Measurements from ENCODE around the gene MRPL14.
"Not testable (repeated sequence)": the region's sequence is repeated elsewhere in the genome, so short reads cannot be mapped to it uniquely, and the experiment has no call there.

The MRPL14 gene

GRCh38 chr6:44149369-44150012 is 22.2 kb upstream of the MRPL14 start:
- Histone ChIP-seq H3K27me3 (ENCODE audit: control insufficient read depth in 1 of 2, insufficient read depth in 2 of 2, low read length in 2 of 2) (no peaks in the 10 kb centered on the region), H3K36me3 (ENCODE audit: control insufficient read depth in 2 of 2, insufficient read depth in 2 of 2, low read length in 2 of 2) (peaks cover 15 to 29% of the 10 kb centered on the region in 2 donors), H3K27ac (ENCODE audit: low read length) (no peak overlapping the region), H3K4me3 (ENCODE audit: low read length in 2 of 2) (no peak overlapping the region), H3K4me1 (ENCODE audit: control insufficient read depth, insufficient read depth, low read length) (peaks cover 5% of the 10 kb centered on the region), H3K9me3 (ENCODE audit: control insufficient read depth in 2 of 2, low read length in 2 of 2) (no peaks in the 10 kb centered on the region), H3K9ac (ENCODE audit: low read length in 2 of 2) (no peak overlapping the region)

- peaks cover 5% of the 10 kb centered on the region for H3K4me1 ChIP-seq (ENCODE audit: control insufficient read depth, insufficient read depth, low read length)
- H3K27me3 ChIP-seq (ENCODE audit: control insufficient read depth in 1 of 2, insufficient read depth in 2 of 2, low read length in 2 of 2): no peaks in the 10 kb centered on the region
- H3K27ac ChIP-seq (ENCODE audit: low read length): no peak overlapping the region
- no peak overlapping the region for H3K4me3 ChIP-seq (ENCODE audit: low read length in 2 of 2)
- H3K9me3 ChIP-seq (ENCODE audit: control insufficient read depth in 2 of 2, low read length in 2 of 2): no peaks in the 10 kb centered on the region
- peaks cover 24 to 37% of the 10 kb centered on the region in 2 donors for H3K36me3 ChIP-seq (ENCODE audit: control insufficient read depth in 2 of 2, insufficient read depth in 2 of 2, low read length in 2 of 2)
- H3K9ac ChIP-seq (ENCODE audit: low read length in 2 of 2): no peak overlapping the region
These were observed 21.1 kb upstream of the MRPL14 start for GRCh38 chr6:44148306-44148705.

- Histone ChIP-seq H3K9me3 (ENCODE audit: control insufficient read depth in 2 of 2, low read length in 2 of 2) (no peaks in the 10 kb centered on the region), H3K27ac (ENCODE audit: low read length) (no peak overlapping the region), H3K9ac (ENCODE audit: low read length in 2 of 2) (no peak overlapping the region), H3K4me3 (ENCODE audit: low read length in 2 of 2) (no peak overlapping the region), H3K36me3 (ENCODE audit: control insufficient read depth in 2 of 2, insufficient read depth in 2 of 2, low read length in 2 of 2) (peaks cover 24 to 40% of the 10 kb centered on the region in 2 donors), H3K4me1 (ENCODE audit: control insufficient read depth, insufficient read depth, low read length) (peaks cover 5% of the 10 kb centered on the region), H3K27me3 (ENCODE audit: control insufficient read depth in 1 of 2, insufficient read depth in 2 of 2, low read length in 2 of 2) (no peaks in the 10 kb centered on the region)
These were observed 20.0 kb upstream of the MRPL14 start for GRCh38 chr6:44147256-44147655.

GRCh38 chr6:44146685-44147084 is 19.4 kb upstream of the MRPL14 start:
- Histone ChIP-seq H3K9ac (ENCODE audit: low read length in 2 of 2) (no peak overlapping the region), H3K4me3 (ENCODE audit: low read length in 2 of 2) (no peak overlapping the region), H3K27ac (ENCODE audit: low read length) (no peak overlapping the region), H3K4me1 (ENCODE audit: control insufficient read depth, insufficient read depth, low read length) (peaks cover 3% of the 10 kb centered on the region), H3K36me3 (ENCODE audit: control insufficient read depth in 2 of 2, insufficient read depth in 2 of 2, low read length in 2 of 2) (peaks cover 24 to 42% of the 10 kb centered on the region in 2 donors), H3K27me3 (ENCODE audit: control insufficient read depth in 1 of 2, insufficient read depth in 2 of 2, low read length in 2 of 2) (no peaks in the 10 kb centered on the region), H3K9me3 (ENCODE audit: control insufficient read depth in 2 of 2, low read length in 2 of 2) (no peaks in the 10 kb centered on the region)

- H3K27ac ChIP-seq (ENCODE audit: low read length): no peak overlapping the region
These were observed 18.6 kb upstream of the MRPL14 start for GRCh38 chr6:44145839-44146238.

GRCh38 chr6:44144536-44144935 is 17.3 kb upstream of the MRPL14 start:
- H3K36me3 ChIP-seq (ENCODE audit: control insufficient read depth in 2 of 2, insufficient read depth in 2 of 2, low read length in 2 of 2): peaks cover 34 to 53% of the 10 kb centered on the region in 2 donors
- not testable (repeated sequence) for H3K27ac ChIP-seq (ENCODE audit: low read length); H3K4me1 ChIP-seq (ENCODE audit: control insufficient read depth, insufficient read depth, low read length); H3K27me3 ChIP-seq (ENCODE audit: control insufficient read depth in 1 of 2, insufficient read depth in 2 of 2, low read length in 2 of 2); H3K4me3 ChIP-seq (ENCODE audit: low read length in 2 of 2); H3K9me3 ChIP-seq (ENCODE audit: control insufficient read depth in 2 of 2, low read length in 2 of 2); H3K9ac ChIP-seq (ENCODE audit: low read length in 2 of 2)

More at GRCh38 chr6:44145839-44146238, 18.6 kb upstream of the MRPL14 start:
- no peak overlapping the region for H3K9ac ChIP-seq (ENCODE audit: low read length in 2 of 2)
- no peak overlapping the region for H3K4me3 ChIP-seq (ENCODE audit: low read length in 2 of 2)
- H3K9me3 ChIP-seq (ENCODE audit: control insufficient read depth in 2 of 2, low read length in 2 of 2): no peaks in the 10 kb centered on the region
- H3K27me3 ChIP-seq (ENCODE audit: control insufficient read depth in 1 of 2, insufficient read depth in 2 of 2, low read length in 2 of 2): no peaks in the 10 kb centered on the region
- peaks cover 26 to 47% of the 10 kb centered on the region in 2 donors for H3K36me3 ChIP-seq (ENCODE audit: control insufficient read depth in 2 of 2, insufficient read depth in 2 of 2, low read length in 2 of 2)
- H3K4me1 ChIP-seq (ENCODE audit: control insufficient read depth, insufficient read depth, low read length): no peaks in the 10 kb centered on the region

GRCh38 chr6:44143731-44144130 is 16.5 kb upstream of the MRPL14 start:
- Histone ChIP-seq H3K4me3 (ENCODE audit: low read length in 2 of 2) (no peak overlapping the region), H3K9ac (ENCODE audit: low read length in 2 of 2) (no peak overlapping the region), H3K27me3 (ENCODE audit: control insufficient read depth in 1 of 2, insufficient read depth in 2 of 2, low read length in 2 of 2) (no peaks in the 10 kb centered on the region), H3K27ac (ENCODE audit: low read length) (no peak overlapping the region), H3K9me3 (ENCODE audit: control insufficient read depth in 2 of 2, low read length in 2 of 2) (no peaks in the 10 kb centered on the region), H3K4me1 (ENCODE audit: control insufficient read depth, insufficient read depth, low read length) (no peaks in the 10 kb centered on the region), H3K36me3 (ENCODE audit: control insufficient read depth in 2 of 2, insufficient read depth in 2 of 2, low read length in 2 of 2) (peaks cover 37 to 50% of the 10 kb centered on the region in 2 donors)

GRCh38 chr6:44142835-44143234 is 15.6 kb upstream of the MRPL14 start:
- Histone ChIP-seq H3K27ac (ENCODE audit: low read length) (no peak overlapping the region), H3K27me3 (ENCODE audit: control insufficient read depth in 1 of 2, insufficient read depth in 2 of 2, low read length in 2 of 2) (no peaks in the 10 kb centered on the region), H3K4me3 (ENCODE audit: low read length in 2 of 2) (no peak overlapping the region), H3K9me3 (ENCODE audit: control insufficient read depth in 2 of 2, low read length in 2 of 2) (no peaks in the 10 kb centered on the region), H3K36me3 (ENCODE audit: control insufficient read depth in 2 of 2, insufficient read depth in 2 of 2, low read length in 2 of 2) (peaks cover 34 to 43% of the 10 kb centered on the region in 2 donors), H3K9ac (ENCODE audit: low read length in 2 of 2) (no peak overlapping the region), H3K4me1 (ENCODE audit: control insufficient read depth, insufficient read depth, low read length) (no peaks in the 10 kb centered on the region)

- Histone ChIP-seq H3K36me3 (ENCODE audit: control insufficient read depth in 2 of 2, insufficient read depth in 2 of 2, low read length in 2 of 2) (peaks cover 27 to 42% of the 10 kb centered on the region in 2 donors), H3K4me1 (ENCODE audit: control insufficient read depth, insufficient read depth, low read length) (no peaks in the 10 kb centered on the region), H3K4me3 (ENCODE audit: low read length in 2 of 2) (no peak overlapping the region), H3K27ac (ENCODE audit: low read length) (no peak overlapping the region), H3K9ac (ENCODE audit: low read length in 2 of 2) (no peak overlapping the region), H3K27me3 (ENCODE audit: control insufficient read depth in 1 of 2, insufficient read depth in 2 of 2, low read length in 2 of 2) (no peaks in the 10 kb centered on the region), H3K9me3 (ENCODE audit: control insufficient read depth in 2 of 2, low read length in 2 of 2) (no peaks in the 10 kb centered on the region)
These were observed 12.1 kb upstream of the MRPL14 start for GRCh38 chr6:44139351-44139743.

GRCh38 chr6:44138717-44139350 is 11.6 kb upstream of the MRPL14 start:
- Histone ChIP-seq H3K9me3 (ENCODE audit: control insufficient read depth in 2 of 2, low read length in 2 of 2) (no peaks in the 10 kb centered on the region), H3K4me1 (ENCODE audit: control insufficient read depth, insufficient read depth, low read length) (peaks cover 3% of the 10 kb centered on the region), H3K27me3 (ENCODE audit: control insufficient read depth in 1 of 2, insufficient read depth in 2 of 2, low read length in 2 of 2) (no peaks in the 10 kb centered on the region), H3K9ac (ENCODE audit: low read length in 2 of 2) (no peak overlapping the region), H3K36me3 (ENCODE audit: control insufficient read depth in 2 of 2, insufficient read depth in 2 of 2, low read length in 2 of 2) (peaks cover 23 to 38% of the 10 kb centered on the region in 2 donors), H3K27ac (ENCODE audit: low read length) (no peak overlapping the region), H3K4me3 (ENCODE audit: low read length in 2 of 2) (no peak overlapping the region)

GRCh38 chr6:44135875-44136274 is 8.6 kb upstream of the MRPL14 start:
- Histone ChIP-seq H3K4me1 (ENCODE audit: control insufficient read depth, insufficient read depth, low read length) (peaks cover 12% of the 10 kb centered on the region), H3K9me3 (ENCODE audit: control insufficient read depth in 2 of 2, low read length in 2 of 2) (no peaks in the 10 kb centered on the region), H3K27me3 (ENCODE audit: control insufficient read depth in 1 of 2, insufficient read depth in 2 of 2, low read length in 2 of 2) (no peaks in the 10 kb centered on the region), H3K27ac (ENCODE audit: low read length) (no peak overlapping the region), H3K36me3 (ENCODE audit: control insufficient read depth in 2 of 2, insufficient read depth in 2 of 2, low read length in 2 of 2) (peaks cover 16 to 25% of the 10 kb centered on the region in 2 donors), H3K9ac (ENCODE audit: low read length in 2 of 2) (no peak overlapping the region), H3K4me3 (ENCODE audit: low read length in 2 of 2) (no peak overlapping the region)
